Fibroblast of lung (primary cell): Measurements from ENCODE around the gene MLIP.
"Not testable (repeated sequence)": the region's sequence is repeated elsewhere in the genome, so short reads cannot be mapped to it uniquely, and the experiment has no call there.

ENCODE experiments used
- EZH2 ChIP-seq: IDR thresholded peaks from 2 replicates; pipeline ENCODE4 v1.5.1; 2012; ENCODE audit warnings: low read length, control low read depth, mild to moderate bottlenecking; ENCODE audit errors: missing control alignments
- TF ChIP-seq, protein P1 (sequence below), 2 donors: IDR thresholded peaks in 1 of 2; conservative IDR thresholded peaks in 1 of 2; 1 replicate in 1 of 2; 2 replicates in 1 of 2; pipeline ENCODE4 v1.5.1; 2011 to 2012; ENCODE audit warnings: low read length in 2 of 2, control low read depth in 1 of 2, inconsistent platforms in 1 of 2, low read depth in 1 of 2, mild to moderate bottlenecking in 1 of 2

DNA sequence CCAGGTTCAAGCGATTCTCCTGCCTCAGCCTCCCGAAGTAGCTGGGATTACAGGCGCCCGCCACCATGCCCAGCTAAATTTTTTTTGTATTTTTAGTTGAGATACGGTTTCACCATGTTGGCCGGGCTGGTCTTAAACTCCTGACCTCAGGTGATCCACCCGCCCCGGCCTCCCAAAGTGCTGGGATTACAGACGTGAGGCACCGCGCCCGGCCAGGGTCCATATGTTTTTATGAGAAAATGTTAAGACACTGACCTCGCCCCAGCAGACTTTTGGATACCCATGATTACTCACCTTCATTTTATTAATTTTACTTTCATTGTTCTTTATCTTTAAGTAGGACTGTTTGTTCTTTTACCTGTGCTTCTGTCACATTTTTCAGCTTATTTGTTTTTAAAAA, 29.7 kb upstream of the MLIP start:
- TF ChIP-seq, protein P1, sequence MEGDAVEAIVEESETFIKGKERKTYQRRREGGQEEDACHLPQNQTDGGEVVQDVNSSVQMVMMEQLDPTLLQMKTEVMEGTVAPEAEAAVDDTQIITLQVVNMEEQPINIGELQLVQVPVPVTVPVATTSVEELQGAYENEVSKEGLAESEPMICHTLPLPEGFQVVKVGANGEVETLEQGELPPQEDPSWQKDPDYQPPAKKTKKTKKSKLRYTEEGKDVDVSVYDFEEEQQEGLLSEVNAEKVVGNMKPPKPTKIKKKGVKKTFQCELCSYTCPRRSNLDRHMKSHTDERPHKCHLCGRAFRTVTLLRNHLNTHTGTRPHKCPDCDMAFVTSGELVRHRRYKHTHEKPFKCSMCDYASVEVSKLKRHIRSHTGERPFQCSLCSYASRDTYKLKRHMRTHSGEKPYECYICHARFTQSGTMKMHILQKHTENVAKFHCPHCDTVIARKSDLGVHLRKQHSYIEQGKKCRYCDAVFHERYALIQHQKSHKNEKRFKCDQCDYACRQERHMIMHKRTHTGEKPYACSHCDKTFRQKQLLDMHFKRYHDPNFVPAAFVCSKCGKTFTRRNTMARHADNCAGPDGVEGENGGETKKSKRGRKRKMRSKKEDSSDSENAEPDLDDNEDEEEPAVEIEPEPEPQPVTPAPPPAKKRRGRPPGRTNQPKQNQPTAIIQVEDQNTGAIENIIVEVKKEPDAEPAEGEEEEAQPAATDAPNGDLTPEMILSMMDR (conservative IDR thresholded peaks at IDR 0.05 in 1 of 2, IDR thresholded peaks at IDR 0.05 in 1 of 2; ENCODE audit: low read depth in 1 of 2, low read length in 2 of 2): not testable (repeated sequence)
- TF ChIP-seq EZH2: not testable (repeated sequence)
